H1 (cell line): Measurements from ENCODE around the gene METRNL. TPM values are rescaled to one million over a fixed set of nuclear protein-coding genes. Genes with fewer than 3 reads are reported as not detected.

Experiments used
- BRCA1 ChIP-seq: IDR thresholded peaks from 2 replicates; pipeline ENCODE4 v1.6.1; 2012; ENCODE audit warnings: low read depth, low read length, improper control_type of control experiment
- HDAC6 ChIP-seq: IDR thresholded peaks from one replicate; pipeline ENCODE4 v1.7.1; 2012; ENCODE audit warnings: low read depth, mild to moderate bottlenecking, inconsistent platforms, low read length, moderate library complexity
- MAFK ChIP-seq: IDR thresholded peaks from 2 replicates; pipeline ENCODE4 v1.6.1; 2012; ENCODE audit warnings: low read depth, mild to moderate bottlenecking, improper control_type of control experiment, low read length
- RXRA ChIP-seq: IDR thresholded peaks from 2 replicates; pipeline ENCODE4 v1.6.1; 2011; ENCODE audit warnings: low read depth, mild to moderate bottlenecking, low read length, moderate library complexity; ENCODE audit not compliant: insufficient read depth
- SIRT6 ChIP-seq: IDR thresholded peaks from one replicate; pipeline ENCODE4 v1.7.1; 2012; ENCODE audit warnings: low read length, inconsistent platforms
- polyA plus RNA-seq, 7 experiments: library from polyadenylated mRNA; depleted of rRNA in 3 of 7; stranded (reverse) in 5 of 7; unstranded in 2 of 7; fragments of >200 nt in 5 of 7; fragments of 200-250 nt in 2 of 7; gene quantifications; 1 replicate in 5 of 7; 2 replicates in 1 of 7; 4 replicates in 1 of 7; pipeline versions ENCODE4 v1.2.1 to v1.2.3, GENCODE V29; 2011 to 2013; ENCODE audit warnings: missing spikeins in 2 of 7, mixed read lengths in 2 of 7
- total RNA-seq: library from RNA; stranded (reverse); fragmentation: NEBNext Ultra II Directional; extraction: Animal tissue kit (Norgen Biotek cat#: 25700); gene quantifications from 2 replicates; pipeline ENCODE4 v1.2.1, GENCODE V29; 2021
- TF ChIP-seq, protein P1 (sequence below): fragments of 300-600 bp; sonication (generic); IDR thresholded peaks from 2 replicates; pipeline ENCODE4 v1.7.1; 2012; ENCODE audit warnings: low read length, moderate library complexity, mild to moderate bottlenecking, inconsistent platforms; ENCODE audit not compliant: insufficient replicate concordance

The METRNL gene
- total and polyA plus RNA-seq, 2 of the 8 experiments (the other 6 are each of a cell fraction or from before 2014, with no cell fraction given), result 13.9 to 14.2 TPM

DNA sequence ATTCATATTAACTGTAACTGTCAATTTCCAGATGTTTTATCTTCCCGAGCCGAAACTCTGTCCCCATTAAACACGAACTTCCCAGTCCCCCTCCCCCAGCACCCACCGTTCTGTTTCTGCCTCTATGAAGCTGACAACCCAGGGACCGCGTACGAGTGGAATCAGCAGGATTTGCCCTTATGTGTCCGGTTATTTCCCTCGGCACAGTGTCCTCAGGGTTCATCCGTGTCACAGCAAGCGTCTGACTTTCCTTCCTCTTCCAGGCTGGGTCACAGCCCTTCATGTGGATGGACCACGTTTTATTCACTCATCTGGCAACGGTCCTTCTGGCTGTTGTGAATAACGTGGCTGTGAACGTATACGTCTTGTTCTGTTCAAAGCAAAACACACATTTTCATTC, 31.3 kb downstream of the METRNL start (continued):
- TF ChIP-seq, protein P1, sequence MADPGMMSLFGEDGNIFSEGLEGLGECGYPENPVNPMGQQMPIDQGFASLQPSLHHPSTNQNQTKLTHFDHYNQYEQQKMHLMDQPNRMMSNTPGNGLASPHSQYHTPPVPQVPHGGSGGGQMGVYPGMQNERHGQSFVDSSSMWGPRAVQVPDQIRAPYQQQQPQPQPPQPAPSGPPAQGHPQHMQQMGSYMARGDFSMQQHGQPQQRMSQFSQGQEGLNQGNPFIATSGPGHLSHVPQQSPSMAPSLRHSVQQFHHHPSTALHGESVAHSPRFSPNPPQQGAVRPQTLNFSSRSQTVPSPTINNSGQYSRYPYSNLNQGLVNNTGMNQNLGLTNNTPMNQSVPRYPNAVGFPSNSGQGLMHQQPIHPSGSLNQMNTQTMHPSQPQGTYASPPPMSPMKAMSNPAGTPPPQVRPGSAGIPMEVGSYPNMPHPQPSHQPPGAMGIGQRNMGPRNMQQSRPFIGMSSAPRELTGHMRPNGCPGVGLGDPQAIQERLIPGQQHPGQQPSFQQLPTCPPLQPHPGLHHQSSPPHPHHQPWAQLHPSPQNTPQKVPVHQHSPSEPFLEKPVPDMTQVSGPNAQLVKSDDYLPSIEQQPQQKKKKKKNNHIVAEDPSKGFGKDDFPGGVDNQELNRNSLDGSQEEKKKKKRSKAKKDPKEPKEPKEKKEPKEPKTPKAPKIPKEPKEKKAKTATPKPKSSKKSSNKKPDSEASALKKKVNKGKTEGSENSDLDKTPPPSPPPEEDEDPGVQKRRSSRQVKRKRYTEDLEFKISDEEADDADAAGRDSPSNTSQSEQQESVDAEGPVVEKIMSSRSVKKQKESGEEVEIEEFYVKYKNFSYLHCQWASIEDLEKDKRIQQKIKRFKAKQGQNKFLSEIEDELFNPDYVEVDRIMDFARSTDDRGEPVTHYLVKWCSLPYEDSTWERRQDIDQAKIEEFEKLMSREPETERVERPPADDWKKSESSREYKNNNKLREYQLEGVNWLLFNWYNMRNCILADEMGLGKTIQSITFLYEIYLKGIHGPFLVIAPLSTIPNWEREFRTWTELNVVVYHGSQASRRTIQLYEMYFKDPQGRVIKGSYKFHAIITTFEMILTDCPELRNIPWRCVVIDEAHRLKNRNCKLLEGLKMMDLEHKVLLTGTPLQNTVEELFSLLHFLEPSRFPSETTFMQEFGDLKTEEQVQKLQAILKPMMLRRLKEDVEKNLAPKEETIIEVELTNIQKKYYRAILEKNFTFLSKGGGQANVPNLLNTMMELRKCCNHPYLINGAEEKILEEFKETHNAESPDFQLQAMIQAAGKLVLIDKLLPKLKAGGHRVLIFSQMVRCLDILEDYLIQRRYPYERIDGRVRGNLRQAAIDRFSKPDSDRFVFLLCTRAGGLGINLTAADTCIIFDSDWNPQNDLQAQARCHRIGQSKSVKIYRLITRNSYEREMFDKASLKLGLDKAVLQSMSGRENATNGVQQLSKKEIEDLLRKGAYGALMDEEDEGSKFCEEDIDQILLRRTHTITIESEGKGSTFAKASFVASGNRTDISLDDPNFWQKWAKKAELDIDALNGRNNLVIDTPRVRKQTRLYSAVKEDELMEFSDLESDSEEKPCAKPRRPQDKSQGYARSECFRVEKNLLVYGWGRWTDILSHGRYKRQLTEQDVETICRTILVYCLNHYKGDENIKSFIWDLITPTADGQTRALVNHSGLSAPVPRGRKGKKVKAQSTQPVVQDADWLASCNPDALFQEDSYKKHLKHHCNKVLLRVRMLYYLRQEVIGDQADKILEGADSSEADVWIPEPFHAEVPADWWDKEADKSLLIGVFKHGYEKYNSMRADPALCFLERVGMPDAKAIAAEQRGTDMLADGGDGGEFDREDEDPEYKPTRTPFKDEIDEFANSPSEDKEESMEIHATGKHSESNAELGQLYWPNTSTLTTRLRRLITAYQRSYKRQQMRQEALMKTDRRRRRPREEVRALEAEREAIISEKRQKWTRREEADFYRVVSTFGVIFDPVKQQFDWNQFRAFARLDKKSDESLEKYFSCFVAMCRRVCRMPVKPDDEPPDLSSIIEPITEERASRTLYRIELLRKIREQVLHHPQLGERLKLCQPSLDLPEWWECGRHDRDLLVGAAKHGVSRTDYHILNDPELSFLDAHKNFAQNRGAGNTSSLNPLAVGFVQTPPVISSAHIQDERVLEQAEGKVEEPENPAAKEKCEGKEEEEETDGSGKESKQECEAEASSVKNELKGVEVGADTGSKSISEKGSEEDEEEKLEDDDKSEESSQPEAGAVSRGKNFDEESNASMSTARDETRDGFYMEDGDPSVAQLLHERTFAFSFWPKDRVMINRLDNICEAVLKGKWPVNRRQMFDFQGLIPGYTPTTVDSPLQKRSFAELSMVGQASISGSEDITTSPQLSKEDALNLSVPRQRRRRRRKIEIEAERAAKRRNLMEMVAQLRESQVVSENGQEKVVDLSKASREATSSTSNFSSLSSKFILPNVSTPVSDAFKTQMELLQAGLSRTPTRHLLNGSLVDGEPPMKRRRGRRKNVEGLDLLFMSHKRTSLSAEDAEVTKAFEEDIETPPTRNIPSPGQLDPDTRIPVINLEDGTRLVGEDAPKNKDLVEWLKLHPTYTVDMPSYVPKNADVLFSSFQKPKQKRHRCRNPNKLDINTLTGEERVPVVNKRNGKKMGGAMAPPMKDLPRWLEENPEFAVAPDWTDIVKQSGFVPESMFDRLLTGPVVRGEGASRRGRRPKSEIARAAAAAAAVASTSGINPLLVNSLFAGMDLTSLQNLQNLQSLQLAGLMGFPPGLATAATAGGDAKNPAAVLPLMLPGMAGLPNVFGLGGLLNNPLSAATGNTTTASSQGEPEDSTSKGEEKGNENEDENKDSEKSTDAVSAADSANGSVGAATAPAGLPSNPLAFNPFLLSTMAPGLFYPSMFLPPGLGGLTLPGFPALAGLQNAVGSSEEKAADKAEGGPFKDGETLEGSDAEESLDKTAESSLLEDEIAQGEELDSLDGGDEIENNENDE, result no peak
- TF ChIP-seq MAFK (no peak), SIRT6 (no peak), RXRA (no peak), HDAC6 (no peak), BRCA1 (no peak)
- TF ChIP-seq, all 59 proteins: peak for 0
